IgD-negative memory B cell (primary cell): ENCODE measurements around the gene YY1. TPM values are rescaled to one million over a fixed set of nuclear protein-coding genes. Genes with fewer than 3 reads are reported as not detected.
"Not testable (repeated sequence)": the region's sequence is repeated elsewhere in the genome, so short reads cannot be mapped to it uniquely, and the experiment has no call there.

Source experiments
- H3K27ac Mint-ChIP-seq, 3 donors: one replicate each; pipeline ENCODE4 v1.8.0; 2020 to 2022; ENCODE audit warnings: mild to moderate bottlenecking in 3 of 3, mixed read lengths in 3 of 3, moderate library complexity in 1 of 3
- H3K27me3 Mint-ChIP-seq: one replicate; pipeline ENCODE4 v1.8.0; 2021; ENCODE audit warnings: mixed read lengths
- H3K36me3 Mint-ChIP-seq: one replicate; pipeline ENCODE4 v1.8.0; 2020; ENCODE audit warnings: mild to moderate bottlenecking, mixed read lengths
- H3K4me1 Mint-ChIP-seq, 3 donors: one replicate each; pipeline ENCODE4 v1.8.0; 2020 to 2022; ENCODE audit warnings: mixed read lengths in 3 of 3, mild to moderate bottlenecking in 1 of 3
- H3K4me3 Mint-ChIP-seq, 4 donors: one replicate each; pipeline ENCODE4 v1.8.0; 2020 to 2022; ENCODE audit warnings: mild to moderate bottlenecking in 4 of 4, mixed read lengths in 4 of 4, moderate library complexity in 3 of 4
- H3K9me3 Mint-ChIP-seq, 3 donors: one replicate each; pipeline ENCODE4 v1.8.0; 2020 to 2021; ENCODE audit warnings: mixed read lengths in 3 of 3, mild to moderate bottlenecking in 1 of 3
- polyA plus RNA-seq: library from polyadenylated mRNA; unstranded; fragments of 300-500 nt; fragmentation: Illumina TruSeq; gene quantifications from one replicate; pipeline ENCODE4 v1.2.3, GENCODE V29; 2021

The YY1 gene
- polyA plus RNA-seq, 1 donor from 2014 or later, result 17.7 TPM

GRCh38 chr14:100309028-100309737, 70.2 kb downstream of the YY1 start:
- Mint-ChIP-seq H3K4me3 (peak overlapping the region in 1 of 4 donors; percentile 89), H3K4me1 (peaks cover 16 to 22% (median 21%) of the 10 kb centered on the region in 3 donors), H3K27me3 (peaks cover 2% of the 10 kb centered on the region), H3K9me3 (no peaks in the 10 kb centered on the region), H3K36me3 (peaks cover 2% of the 10 kb centered on the region), H3K27ac (no peak overlapping the region)

DNA sequence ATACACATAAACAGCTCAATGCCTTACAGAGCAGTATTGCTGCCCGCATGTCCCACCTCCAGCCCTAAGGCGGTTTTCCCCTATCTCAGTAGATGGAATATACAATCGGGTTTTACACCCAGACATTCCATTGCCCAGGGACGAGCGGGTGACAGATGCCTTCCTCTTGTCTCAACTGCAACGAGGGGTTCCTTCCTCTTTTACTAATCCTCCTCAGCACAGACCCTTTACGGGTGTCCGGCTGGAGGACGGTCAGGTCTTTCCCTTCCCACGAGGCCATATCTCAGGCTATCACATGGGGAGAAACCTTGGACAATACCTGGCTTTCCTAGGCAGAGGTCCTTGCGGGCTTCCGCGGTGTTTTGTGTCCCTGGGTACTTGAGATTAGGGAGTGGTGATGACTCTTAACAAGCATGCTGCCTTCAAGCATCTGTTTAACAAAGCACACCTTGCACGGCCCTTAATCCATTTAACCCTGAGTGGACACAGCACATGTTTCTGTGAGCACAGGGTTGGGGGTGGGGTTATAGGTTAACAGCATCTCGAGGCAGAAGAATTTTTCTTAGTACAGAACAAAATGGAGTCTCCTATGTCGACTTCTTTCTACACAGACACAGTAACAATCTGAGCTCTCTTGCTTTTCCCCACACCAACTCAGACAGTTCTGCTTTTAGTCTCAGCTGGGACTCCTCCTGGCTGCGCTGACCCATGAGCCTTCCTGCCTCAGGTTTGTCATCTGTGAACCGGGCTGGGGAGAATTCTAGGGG, 73.3 kb downstream of the YY1 start:
- H3K27me3 Mint-ChIP-seq, H3K9me3 Mint-ChIP-seq, H3K36me3 Mint-ChIP-seq: not testable (repeated sequence)
- Mint-ChIP-seq H3K4me1 (peaks cover 13 to 15% (median 15%) of the 10 kb centered on the region in 3 donors), H3K4me3 (peak overlapping the region in 3 of 4 donors; percentile 67 to 84 (median 80)), H3K27ac (peak overlapping the region in 2 of 3 donors; percentile 57 to 89)

DNA sequence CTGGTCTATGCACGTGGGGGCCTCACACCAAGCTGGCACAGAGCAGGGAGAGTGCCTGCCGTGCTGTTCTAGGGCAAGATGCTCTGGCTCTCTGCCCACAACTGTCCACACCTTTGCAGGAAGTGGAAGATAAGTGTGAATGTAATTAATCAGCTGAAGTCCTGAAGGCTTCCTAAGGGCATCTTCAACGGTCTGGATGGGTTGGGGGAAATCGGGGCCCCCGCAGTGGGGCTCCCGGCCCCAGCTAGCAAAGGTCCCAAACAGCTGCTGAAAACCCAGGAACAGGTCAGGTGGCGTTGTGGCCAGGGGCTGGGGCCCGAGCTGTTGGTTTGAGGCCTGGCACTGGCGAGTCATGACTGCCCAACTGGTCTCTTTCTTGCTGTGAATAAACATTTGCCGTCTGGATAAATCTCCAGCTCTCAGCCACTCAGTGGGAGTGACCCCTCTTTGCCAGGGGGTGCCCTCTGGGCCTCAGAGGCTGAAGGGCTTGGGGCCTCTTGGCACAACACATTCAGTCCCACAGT, 74.0 kb downstream of the YY1 start:
- no peaks in the 10 kb centered on the region for H3K27me3 Mint-ChIP-seq
- H3K4me3 Mint-ChIP-seq, result peak overlapping the region in 3 of 4 donors; percentile 67 to 84 (median 80)
- H3K36me3 Mint-ChIP-seq, result peaks cover 2% of the 10 kb centered on the region
- H3K4me1 Mint-ChIP-seq, result peaks cover 13 to 18% (median 14%) of the 10 kb centered on the region in 3 donors
- H3K27ac Mint-ChIP-seq, result peak overlapping the region in 2 of 3 donors; percentile 57 to 89
- no peaks in the 10 kb centered on the region for H3K9me3 Mint-ChIP-seq

GRCh38 chr14:100313464-100314230, 74.7 kb downstream of the YY1 start:
- H3K9me3 Mint-ChIP-seq, result no peaks in the 10 kb centered on the region

GRCh38 chr14:100314724-100315123, 75.8 kb downstream of the YY1 start:
- Mint-ChIP-seq H3K9me3 (no peaks in the 10 kb centered on the region), H3K27ac (peak overlapping the region in 2 of 3 donors; percentile 63 to 80), H3K4me1 (peaks cover 13 to 20% (median 16%) of the 10 kb centered on the region in 3 donors), H3K4me3 (peak overlapping the region in 1 of 4 donors; percentile 20), H3K27me3 (no peaks in the 10 kb centered on the region), H3K36me3 (no peaks in the 10 kb centered on the region)

More at GRCh38 chr14:100313464-100314230, 74.7 kb downstream of the YY1 start:
- H3K4me1 Mint-ChIP-seq, result peaks cover 13 to 20% (median 14%) of the 10 kb centered on the region in 3 donors
- H3K27ac Mint-ChIP-seq, result no peak overlapping the region
- peaks cover under 1% of the 10 kb centered on the region for H3K36me3 Mint-ChIP-seq
- no peaks in the 10 kb centered on the region for H3K27me3 Mint-ChIP-seq
- peak overlapping the region in 1 of 4 donors; percentile 12 for H3K4me3 Mint-ChIP-seq

DNA sequence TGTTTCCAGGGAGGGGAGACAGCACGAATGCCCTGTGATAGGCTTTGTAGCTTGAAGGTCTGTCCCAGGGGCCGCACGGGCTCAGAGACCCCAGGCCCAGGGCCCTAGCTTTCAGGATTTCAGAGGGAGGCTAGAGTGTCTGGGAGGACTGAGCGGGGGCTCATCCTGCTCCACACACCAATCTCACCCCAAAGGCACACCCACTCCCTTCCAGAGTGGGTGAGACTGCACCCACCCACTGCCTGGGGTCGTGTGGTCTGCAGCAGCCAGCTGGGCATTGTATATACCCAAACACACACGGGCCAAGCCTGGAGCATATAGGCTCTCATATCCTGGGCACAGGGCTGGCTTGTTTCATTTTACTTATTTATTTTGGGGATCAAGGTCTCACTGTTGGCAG, 78.4 kb downstream of the YY1 start:
- Mint-ChIP-seq H3K27me3 (no peaks in the 10 kb centered on the region), H3K4me3 (peak overlapping the region in 3 of 4 donors; percentile 79 to 95 (median 92)), H3K36me3 (no peaks in the 10 kb centered on the region), H3K9me3 (no peaks in the 10 kb centered on the region), H3K4me1 (peaks cover 7 to 9% (median 9%) of the 10 kb centered on the region in 3 donors), H3K27ac (peak overlapping the region in 1 of 3 donors; percentile 41)

DNA sequence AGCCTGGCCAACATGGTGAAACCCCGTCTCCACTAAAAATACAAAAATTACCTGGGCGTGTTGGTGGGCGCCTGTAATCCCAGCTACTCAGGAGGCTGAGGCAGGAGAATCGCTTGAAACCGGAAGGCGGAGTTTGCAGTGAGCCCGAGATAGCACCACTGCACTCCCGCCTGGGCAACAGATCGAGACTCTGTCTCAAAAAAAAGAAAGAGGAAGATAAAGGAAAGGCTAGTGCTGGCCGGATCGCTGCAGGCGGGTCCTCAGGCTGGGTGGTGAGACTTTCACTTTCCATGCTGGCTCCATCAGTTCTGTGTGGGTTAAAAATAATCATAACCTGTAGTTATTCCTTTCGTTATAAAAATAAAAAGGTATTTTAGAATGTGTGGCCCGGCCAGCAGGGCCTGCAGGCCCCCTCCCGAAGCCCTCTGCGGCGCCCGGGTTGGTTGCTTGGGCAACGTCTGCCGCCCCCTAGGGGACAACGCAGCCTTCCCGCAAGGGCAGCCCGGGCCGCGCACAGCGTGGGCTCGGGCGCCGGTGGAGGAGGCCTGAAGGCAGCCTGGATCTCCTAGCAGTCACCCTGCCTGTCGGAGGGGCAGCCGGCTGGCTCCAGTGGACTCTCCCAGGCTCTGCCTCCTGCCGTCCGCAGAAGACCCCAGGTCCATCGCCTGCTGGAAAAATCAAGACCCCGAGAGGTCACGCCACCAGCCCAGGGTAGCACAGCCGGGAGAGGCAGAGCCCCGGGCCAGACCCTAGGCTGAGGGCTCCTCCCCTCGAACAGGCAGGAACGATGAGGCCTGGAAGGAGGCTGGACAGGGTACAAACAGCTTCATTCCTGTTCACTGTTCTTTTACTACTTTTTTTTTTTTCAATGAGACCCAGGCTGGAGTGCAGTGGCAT, 79.2 kb downstream of the YY1 start:
- Mint-ChIP-seq H3K4me3 (peak overlapping the region; percentile 78 to 95 (median 86)), H3K4me1 (peaks cover 2 to 4% (median 4%) of the 10 kb centered on the region in 3 donors), H3K9me3 (no peaks in the 10 kb centered on the region)

GRCh38 chr14:100320157-100320856, 81.4 kb downstream of the YY1 start:
- Mint-ChIP-seq H3K9me3 (no peaks in the 10 kb centered on the region), H3K4me1 (peaks cover 2 to 4% (median 4%) of the 10 kb centered on the region in 3 donors), H3K27me3 (no peaks in the 10 kb centered on the region), H3K4me3 (peak overlapping the region in 1 of 4 donors; percentile 69), H3K36me3 (no peaks in the 10 kb centered on the region), H3K27ac (no peak overlapping the region)

More for the DNA sequence above, 79.2 kb downstream of the YY1 start:
- peak overlapping the region in 2 of 3 donors; percentile 41 to 97 for H3K27ac Mint-ChIP-seq
- no peaks in the 10 kb centered on the region for H3K27me3 Mint-ChIP-seq
- no peaks in the 10 kb centered on the region for H3K36me3 Mint-ChIP-seq

GRCh38 chr14:100321473-100322137, 82.7 kb downstream of the YY1 start:
- Mint-ChIP-seq H3K27ac (no peak overlapping the region), H3K36me3 (no peaks in the 10 kb centered on the region), H3K4me1 (peaks cover 2 to 4% (median 4%) of the 10 kb centered on the region in 3 donors), H3K4me3 (no peak overlapping the region), H3K27me3 (no peaks in the 10 kb centered on the region), H3K9me3 (no peaks in the 10 kb centered on the region)

DNA sequence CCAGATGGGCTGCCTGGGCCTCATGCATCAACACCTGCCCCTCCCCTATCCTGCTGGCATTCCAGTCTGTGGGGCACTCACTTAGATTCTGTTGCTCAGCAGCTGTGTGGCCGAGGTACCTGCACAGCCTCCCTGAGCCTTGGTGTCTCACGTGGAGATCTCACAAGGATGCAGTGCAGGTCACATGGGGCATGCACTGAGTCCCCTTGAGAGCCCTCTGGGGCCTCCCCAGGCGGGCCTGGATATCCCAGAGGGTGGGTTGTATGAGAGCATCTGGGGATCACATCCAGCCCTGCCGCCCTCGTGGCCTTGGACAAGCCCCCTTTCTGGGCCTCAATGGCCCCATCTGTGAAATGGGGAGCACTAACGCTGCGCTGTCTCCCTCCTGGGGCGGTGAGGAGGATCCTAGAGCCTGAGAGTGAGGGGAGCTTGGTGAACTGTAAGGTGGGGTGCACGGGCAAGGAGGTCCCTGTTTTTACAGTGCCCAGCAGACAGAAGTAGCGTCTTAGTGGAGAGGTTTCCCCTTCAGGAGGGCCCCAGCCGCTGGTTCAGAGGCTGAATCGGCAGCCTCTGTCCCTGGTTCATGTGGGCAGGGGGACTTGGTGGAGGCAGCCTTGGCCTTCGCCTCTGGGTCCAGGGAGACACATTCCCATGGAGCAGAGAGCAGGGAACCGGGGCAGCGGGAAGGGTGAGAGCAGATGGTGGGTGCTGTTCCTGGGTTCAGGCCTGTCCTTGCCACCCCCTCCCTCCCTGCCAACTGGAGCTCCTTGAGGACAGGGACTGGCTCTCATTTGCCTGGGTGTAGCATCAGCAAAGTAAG, 83.4 kb downstream of the YY1 start:
- H3K27ac Mint-ChIP-seq, result no peak overlapping the region

DNA sequence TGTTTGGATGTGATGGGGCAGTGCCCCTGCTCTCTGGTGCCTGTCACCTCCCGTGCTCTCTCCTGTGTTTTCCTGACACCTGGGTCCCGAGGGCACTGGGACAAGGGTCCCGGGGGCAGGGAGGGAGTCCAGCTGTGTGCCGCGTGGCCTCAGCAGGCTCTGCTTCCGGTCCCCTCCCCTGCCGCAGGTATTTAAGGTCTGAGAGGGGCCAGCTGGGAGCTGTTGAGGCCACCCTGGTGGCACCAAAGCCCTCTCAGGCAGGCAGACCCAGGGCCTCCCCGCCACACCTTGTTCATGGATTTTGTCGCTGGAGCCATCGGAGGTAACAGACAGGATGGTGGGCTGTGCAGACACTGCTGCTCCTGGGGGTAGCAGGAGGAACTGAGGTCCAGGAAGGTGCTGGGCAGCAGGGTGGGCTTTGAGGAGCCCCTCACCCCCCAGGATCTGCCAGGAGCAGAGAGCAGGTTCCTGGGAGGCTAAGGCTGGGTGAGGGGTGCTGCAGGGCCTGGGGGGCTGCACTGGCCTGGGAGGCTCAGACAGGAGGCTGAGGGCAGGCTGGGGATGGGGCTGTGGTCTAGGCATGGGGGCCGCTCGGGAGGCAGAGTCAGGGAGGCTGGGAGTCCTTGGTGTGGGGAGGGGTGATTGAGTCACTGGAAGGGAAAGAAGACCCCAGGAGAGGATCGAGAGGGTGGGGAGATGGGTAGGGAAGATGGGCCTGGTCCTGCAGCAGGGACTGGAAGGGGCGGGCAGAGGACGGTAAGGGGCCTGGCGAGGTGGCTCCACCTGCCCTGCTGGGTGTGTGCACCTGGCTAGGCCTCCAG, 84.4 kb downstream of the YY1 start, which contains the start of gene SLC25A47:
SLC25A47 (plus strand) TSS at position 219 of the 821 bp plus-strand sequence; CDS start at position 295, 76 bp downstream.
- no peaks in the 10 kb centered on the region for H3K36me3 Mint-ChIP-seq
- no peaks in the 10 kb centered on the region for H3K9me3 Mint-ChIP-seq
- H3K27ac Mint-ChIP-seq, result no peak within 1 kb of the TSS
- H3K4me3 Mint-ChIP-seq, result peak within 1 kb of the TSS in 1 of 4 donors; percentile 33
- H3K27me3 Mint-ChIP-seq, result no peaks in the 10 kb centered on the region
- H3K4me1 Mint-ChIP-seq, result peaks cover 0 to 4% (median 2%) of the 10 kb centered on the region in 3 donors

More for the DNA sequence above, 83.4 kb downstream of the YY1 start:
- peak overlapping the region in 1 of 4 donors; percentile 33 for H3K4me3 Mint-ChIP-seq
- H3K36me3 Mint-ChIP-seq, result no peaks in the 10 kb centered on the region
- no peaks in the 10 kb centered on the region for H3K27me3 Mint-ChIP-seq
- H3K4me1 Mint-ChIP-seq, result peaks cover 2 to 4% (median 4%) of the 10 kb centered on the region in 3 donors
- no peaks in the 10 kb centered on the region for H3K9me3 Mint-ChIP-seq
